ENCODE results near the gene ABHD10.
A peak's percentile ranks its signal among the peaks of the same experiment; 100 is the strongest.

Gene ABHD10

DNA sequence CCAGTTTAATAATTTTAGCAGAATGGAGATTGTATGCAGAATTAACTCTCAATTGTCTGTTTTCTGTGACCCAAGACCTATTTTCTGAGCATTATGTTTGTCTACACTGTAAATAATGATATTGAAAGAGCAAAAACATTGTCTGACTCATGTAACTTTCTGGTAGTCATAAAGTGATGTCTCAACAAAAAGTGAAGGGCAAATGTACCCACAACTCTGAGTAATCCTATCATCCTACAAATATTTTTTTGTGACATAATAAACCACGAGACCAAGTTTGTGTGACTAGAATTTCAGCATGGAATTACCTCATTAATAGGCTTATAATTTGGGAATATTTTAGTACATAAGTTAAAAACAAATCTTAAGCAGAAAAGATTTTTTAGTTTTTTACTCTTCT is 15.4 kb upstream of the ABHD10 start:
- DNase-seq (no peak), ATAC-seq (ENCODE audit: insufficient read depth, low read depth) (no peak)
- Histone ChIP-seq H3K4me3 (ENCODE audit: low read depth in 1 of 2, low read length in 2 of 2) (no peak overlapping the region), H3K79me2 (ENCODE audit: insufficient read depth, low read length) (no peaks in the 10 kb centered on the region), H3K9ac (ENCODE audit: low read depth, low read length) (no peak overlapping the region), H4K20me1 (ENCODE audit: insufficient read depth, low read length) (no peaks in the 10 kb centered on the region), H3K27ac (ENCODE audit: low read length) (no peak overlapping the region), H3K9me3 (ENCODE audit: insufficient read depth, low read length, severe bottlenecking) (no peaks in the 10 kb centered on the region), H3K36me3 (ENCODE audit: insufficient read depth, low read length) (no peaks in the 10 kb centered on the region), H3K4me1 (ENCODE audit: insufficient read depth, low read length) (peaks cover 6% of the 10 kb centered on the region; the same call in 1 of the 2 replicates), H3K27me3 (ENCODE audit: insufficient read depth, low read length, poor library complexity) (no peaks in the 10 kb centered on the region), H2AFZ (ENCODE audit: low read depth, low read length) (no peak overlapping the region), H3K4me2 (ENCODE audit: insufficient read depth, low read length) (no peak overlapping the region)
- no peak for TF ChIP-seq EZH2 (IDR thresholded peaks at IDR 0.05; ENCODE audit: borderline replicate concordance, low read depth, low read length, severe bottlenecking)
- TF ChIP-seq, protein P1, sequence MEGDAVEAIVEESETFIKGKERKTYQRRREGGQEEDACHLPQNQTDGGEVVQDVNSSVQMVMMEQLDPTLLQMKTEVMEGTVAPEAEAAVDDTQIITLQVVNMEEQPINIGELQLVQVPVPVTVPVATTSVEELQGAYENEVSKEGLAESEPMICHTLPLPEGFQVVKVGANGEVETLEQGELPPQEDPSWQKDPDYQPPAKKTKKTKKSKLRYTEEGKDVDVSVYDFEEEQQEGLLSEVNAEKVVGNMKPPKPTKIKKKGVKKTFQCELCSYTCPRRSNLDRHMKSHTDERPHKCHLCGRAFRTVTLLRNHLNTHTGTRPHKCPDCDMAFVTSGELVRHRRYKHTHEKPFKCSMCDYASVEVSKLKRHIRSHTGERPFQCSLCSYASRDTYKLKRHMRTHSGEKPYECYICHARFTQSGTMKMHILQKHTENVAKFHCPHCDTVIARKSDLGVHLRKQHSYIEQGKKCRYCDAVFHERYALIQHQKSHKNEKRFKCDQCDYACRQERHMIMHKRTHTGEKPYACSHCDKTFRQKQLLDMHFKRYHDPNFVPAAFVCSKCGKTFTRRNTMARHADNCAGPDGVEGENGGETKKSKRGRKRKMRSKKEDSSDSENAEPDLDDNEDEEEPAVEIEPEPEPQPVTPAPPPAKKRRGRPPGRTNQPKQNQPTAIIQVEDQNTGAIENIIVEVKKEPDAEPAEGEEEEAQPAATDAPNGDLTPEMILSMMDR (IDR thresholded peaks at IDR 0.05; ENCODE audit: borderline replicate concordance, extremely low read depth, low read length, poor library complexity, severe bottlenecking), result no peak

DNA sequence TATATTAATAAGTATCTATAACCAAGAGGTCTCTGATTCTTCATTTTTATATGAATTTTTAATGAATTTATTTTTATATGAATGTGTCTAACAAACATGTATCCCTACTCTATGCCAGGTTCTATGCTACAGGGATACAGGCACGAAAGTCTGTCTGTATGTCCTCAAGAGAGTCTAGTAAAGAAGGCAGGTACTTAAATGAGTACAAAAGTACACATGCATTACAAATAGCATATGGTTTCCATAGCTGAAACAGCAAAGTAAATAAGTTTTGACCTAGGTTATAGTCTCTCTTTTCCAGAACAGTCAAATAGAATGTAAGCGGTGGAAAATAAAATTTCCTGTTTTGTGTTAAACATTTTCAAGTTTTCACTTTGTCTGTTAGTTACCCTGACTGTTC is 13.3 kb upstream of the ABHD10 start:
- no peak for TF ChIP-seq EZH2 (IDR thresholded peaks at IDR 0.05; ENCODE audit: borderline replicate concordance, low read depth, low read length, severe bottlenecking)
- TF ChIP-seq, protein P1 (IDR thresholded peaks at IDR 0.05; ENCODE audit: borderline replicate concordance, extremely low read depth, low read length, poor library complexity, severe bottlenecking), result no peak
- no peak overlapping the region for H2AFZ ChIP-seq (ENCODE audit: low read depth, low read length)
- DNase-seq (no peak), ATAC-seq (ENCODE audit: insufficient read depth, low read depth) (no peak)
- no peak overlapping the region for H3K9ac ChIP-seq (ENCODE audit: low read depth, low read length)
- H3K36me3 ChIP-seq (ENCODE audit: insufficient read depth, low read length), result no peaks in the 10 kb centered on the region
- H4K20me1 ChIP-seq (ENCODE audit: insufficient read depth, low read length), result no peaks in the 10 kb centered on the region
- H3K4me3 ChIP-seq (ENCODE audit: low read depth in 1 of 2, low read length in 2 of 2), result no peak overlapping the region
- H3K9me3 ChIP-seq (ENCODE audit: insufficient read depth, low read length, severe bottlenecking), result no peaks in the 10 kb centered on the region
- no peaks in the 10 kb centered on the region for H3K27me3 ChIP-seq (ENCODE audit: insufficient read depth, low read length, poor library complexity)
- H3K4me1 ChIP-seq (ENCODE audit: insufficient read depth, low read length), result peaks cover 6% of the 10 kb centered on the region; the same call in 1 of the 2 replicates
- H3K27ac ChIP-seq (ENCODE audit: low read length), result no peak overlapping the region
- no peak overlapping the region for H3K4me2 ChIP-seq (ENCODE audit: insufficient read depth, low read length)
- H3K79me2 ChIP-seq (ENCODE audit: insufficient read depth, low read length), result no peaks in the 10 kb centered on the region

DNA sequence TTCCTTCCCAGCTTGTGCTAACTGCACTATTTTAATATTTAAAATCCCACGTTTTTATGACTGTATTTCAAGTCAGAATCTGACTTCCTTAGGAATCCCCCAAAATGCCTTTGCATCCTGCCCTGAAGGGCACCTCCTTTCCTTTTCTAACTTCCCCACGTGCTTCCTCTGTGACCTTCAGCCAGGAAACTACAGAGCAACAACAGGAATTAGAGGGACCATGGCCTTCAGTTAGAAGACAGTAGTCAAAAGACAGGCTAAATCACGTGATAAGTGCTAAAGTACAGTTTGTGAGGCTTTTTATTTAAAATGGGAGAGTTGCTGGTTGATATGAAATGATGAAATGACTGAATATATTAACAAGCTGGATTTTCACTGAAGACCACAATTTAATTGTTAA is 11.8 kb upstream of the ABHD10 start:
- Histone ChIP-seq H2AFZ (ENCODE audit: low read depth, low read length) (peak overlapping the region; percentile 60), H3K4me1 (ENCODE audit: insufficient read depth, low read length) (peaks cover 6% of the 10 kb centered on the region; the same call in 1 of the 2 replicates), H3K4me2 (ENCODE audit: insufficient read depth, low read length) (peak overlapping the region; percentile 56; the same call in 1 of the 2 replicates), H4K20me1 (ENCODE audit: insufficient read depth, low read length) (no peaks in the 10 kb centered on the region), H3K27ac (ENCODE audit: low read length) (no peak overlapping the region), H3K4me3 (ENCODE audit: low read depth in 1 of 2, low read length in 2 of 2) (no peak overlapping the region), H3K9me3 (ENCODE audit: insufficient read depth, low read length, severe bottlenecking) (no peaks in the 10 kb centered on the region), H3K27me3 (ENCODE audit: insufficient read depth, low read length, poor library complexity) (no peaks in the 10 kb centered on the region), H3K36me3 (ENCODE audit: insufficient read depth, low read length) (no peaks in the 10 kb centered on the region), H3K79me2 (ENCODE audit: insufficient read depth, low read length) (no peaks in the 10 kb centered on the region), H3K9ac (ENCODE audit: low read depth, low read length) (no peak overlapping the region)
- ATAC-seq (ENCODE audit: insufficient read depth, low read depth), result no peak
- TF ChIP-seq EZH2 (IDR thresholded peaks at IDR 0.05; ENCODE audit: borderline replicate concordance, low read depth, low read length, severe bottlenecking), result no peak
- TF ChIP-seq, protein P1 (IDR thresholded peaks at IDR 0.05; ENCODE audit: borderline replicate concordance, extremely low read depth, low read length, poor library complexity, severe bottlenecking), result no peak
- no peak for DNase-seq

All from DND-41 (cell line).